CD4-positive, alpha-beta T cell treated with Interferon alpha-2 for 1 hour (primary cell): ENCODE data around the gene HEATR5A.
"Not testable (repeated sequence)": the region's sequence is repeated elsewhere in the genome, so short reads cannot be mapped to it uniquely, and the experiment has no call there.

Experiments used
- DNase-seq, 2 donors: peaks; one replicate each; pipeline ENCODE4 v3.0.0-alpha.2; 2020 to 2022

HEATR5A gene

DNA sequence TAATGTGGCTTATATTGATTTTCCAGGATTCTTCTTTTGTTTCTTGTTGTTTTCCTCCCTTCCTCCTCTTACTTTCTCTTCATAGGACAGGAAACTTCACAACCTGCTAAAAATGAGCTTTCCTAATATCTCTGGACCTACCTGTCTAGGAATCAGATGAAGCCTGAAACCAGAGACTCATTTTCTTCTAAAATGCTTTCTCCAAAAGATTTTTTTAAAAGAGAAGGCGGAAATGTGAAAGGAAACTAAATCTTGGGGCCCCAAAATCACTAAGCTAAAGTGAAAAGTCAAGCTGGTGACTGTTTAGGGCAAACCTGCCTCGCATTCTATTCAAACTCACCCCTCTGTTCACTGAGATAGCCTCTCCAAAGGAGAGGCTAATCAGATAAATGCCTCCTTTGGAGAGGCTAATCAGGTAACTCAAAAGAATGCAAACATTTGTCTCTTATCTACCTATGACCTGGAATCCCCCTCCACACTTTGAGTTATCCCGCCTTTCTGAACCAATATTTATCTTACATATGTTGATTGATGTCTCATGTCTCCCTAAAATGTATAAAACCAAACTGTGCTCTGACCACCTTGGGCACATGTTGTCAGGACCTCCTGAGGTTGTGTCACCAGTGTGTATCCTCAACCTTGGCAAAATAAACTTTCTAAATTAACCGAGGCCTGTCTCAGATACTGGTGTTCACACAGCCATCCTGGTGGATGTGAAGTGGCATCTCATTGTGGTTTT, 140.0 kb downstream of the HEATR5A start:
- no peak for DNase-seq

DNA sequence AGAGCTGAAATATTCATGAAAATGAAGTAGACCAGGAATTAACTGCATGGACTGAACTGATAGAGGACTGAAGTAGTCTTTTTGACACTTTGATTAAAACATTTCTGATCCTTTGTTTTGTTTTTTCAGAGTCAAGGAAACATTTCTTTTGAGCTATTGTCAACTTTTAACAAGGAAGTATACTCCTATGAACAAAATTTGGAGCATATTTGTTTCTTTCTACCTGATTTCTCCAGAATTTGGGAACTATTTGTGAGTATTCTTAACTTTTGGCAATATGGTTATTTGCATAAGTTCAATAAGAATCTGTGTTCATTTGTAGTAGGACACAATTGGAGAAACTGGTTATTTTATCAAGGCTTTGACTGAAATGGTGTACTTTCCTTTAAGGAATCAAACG, 141.5 kb downstream of the HEATR5A start:
- no peak for DNase-seq

- DNase-seq, result no peak
Measured at GRCh38 chr14:31277085-31277484, 143.3 kb downstream of the HEATR5A start.

DNA sequence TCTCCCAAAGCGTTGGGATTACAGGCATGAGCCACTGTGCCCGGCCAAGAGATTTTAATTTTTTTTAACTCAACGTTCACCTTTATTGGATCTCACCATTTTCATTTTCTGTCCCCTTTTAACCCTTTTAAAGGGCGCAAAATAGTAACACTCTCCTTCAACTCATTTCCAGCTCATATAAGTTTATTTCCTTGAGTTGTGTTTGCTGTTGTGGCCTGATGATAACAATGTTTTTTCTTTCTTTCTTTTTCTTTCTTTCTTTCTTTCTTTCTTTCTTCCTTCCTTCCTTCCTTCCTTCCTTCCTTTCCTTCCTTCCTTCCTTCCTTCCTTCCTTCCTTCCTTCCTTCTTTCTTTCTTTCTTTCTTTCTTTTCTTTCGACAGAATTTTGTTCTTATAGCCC, 143.9 kb downstream of the HEATR5A start:
- DNase-seq, result not testable (repeated sequence)

DNA sequence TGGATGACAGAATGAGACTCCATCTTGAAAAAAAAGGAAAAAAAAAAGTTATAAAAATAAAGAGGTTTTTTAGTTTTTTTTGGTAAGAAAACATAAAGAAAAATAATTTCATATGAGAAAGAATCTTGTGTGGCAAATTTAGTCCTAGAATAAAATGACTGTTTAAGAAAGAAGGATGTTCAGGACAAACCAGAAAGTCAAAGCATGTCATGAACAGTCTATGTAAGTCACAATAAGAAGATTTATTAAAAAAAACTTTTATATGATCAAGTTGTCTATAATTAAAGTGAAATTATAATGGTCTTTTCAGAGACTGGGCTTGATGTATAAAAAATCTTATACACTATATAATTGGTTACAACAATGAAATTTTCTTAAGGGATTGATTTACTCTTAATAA, 144.6 kb downstream of the HEATR5A start:
- no peak for DNase-seq

- DNase-seq, result no peak
Measured at GRCh38 chr14:31271648-31272047, 148.7 kb downstream of the HEATR5A start.

- DNase-seq, result no peak
Measured at GRCh38 chr14:31270196-31270772, 150.1 kb downstream of the HEATR5A start.

- no peak for DNase-seq
Measured at GRCh38 chr14:31269634-31270195, 150.6 kb downstream of the HEATR5A start.

DNA sequence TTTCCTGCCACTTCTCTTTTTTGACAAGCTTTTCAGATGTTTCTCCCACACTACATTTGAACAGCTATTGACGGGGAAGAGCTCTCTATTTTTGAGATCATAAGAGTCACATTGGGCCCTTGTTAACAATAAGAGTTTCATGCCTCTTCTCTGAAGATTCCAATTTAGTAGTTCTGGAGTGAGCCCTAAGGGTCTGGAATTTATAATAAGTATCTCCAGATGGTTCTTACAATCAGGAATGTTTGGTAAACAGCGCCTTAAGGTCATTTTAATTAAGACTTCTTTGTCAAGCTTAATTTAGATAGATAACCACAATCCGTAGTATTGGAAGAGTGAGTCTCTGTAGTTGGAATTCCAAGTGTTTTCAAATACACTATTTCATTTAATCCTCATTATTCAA, 152.1 kb downstream of the HEATR5A start:
- DNase-seq, result no peak

DNA sequence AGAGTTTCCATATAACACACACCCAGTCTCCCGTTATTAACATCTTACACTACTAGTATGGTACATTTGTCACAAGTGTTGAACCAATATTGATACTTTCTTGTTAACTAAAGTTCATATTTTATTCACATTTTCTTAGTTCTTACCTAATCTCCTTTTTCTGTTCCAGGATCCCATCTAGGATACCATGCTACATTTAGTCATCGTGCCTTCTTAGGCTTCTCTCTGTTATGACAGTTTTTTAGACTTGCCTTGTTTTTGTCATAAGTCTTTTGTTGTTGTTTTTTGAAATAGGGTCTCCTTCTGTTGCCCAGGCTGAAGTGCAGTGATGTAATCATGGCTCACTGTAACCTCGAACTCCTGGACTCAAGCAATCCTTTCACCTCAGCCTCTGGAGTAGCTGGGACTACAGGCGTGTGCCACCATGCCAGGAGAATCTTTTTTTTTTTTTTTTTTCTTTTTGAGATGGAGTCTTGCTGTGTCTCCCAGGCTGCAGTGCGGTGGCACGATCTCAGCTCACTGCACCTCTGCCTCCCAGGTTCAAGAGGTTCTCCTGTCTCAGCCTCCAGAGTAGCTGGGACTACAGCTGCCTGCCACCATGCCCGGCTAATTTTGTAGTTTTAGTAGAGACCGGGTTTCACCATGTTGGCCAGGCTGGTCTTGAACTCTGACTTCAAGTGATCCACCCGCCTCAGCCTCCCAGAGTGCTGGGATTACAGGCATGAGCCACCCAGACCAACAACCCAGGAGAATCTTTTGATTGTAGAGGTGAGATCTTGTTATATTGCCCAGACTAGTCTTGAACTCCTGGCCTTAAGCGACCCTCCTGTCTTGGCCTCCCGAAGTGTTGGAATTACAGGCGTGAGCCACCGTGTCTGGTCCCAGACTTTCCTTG, 153.7 kb downstream of the HEATR5A start:
- no peak for DNase-seq

GRCh38 chr14:31265701-31266398, 154.5 kb downstream of the HEATR5A start:
- DNase-seq, result no peak

GRCh38 chr14:31263485-31264133, 156.7 kb downstream of the HEATR5A start:
- DNase-seq, result no peak

DNA sequence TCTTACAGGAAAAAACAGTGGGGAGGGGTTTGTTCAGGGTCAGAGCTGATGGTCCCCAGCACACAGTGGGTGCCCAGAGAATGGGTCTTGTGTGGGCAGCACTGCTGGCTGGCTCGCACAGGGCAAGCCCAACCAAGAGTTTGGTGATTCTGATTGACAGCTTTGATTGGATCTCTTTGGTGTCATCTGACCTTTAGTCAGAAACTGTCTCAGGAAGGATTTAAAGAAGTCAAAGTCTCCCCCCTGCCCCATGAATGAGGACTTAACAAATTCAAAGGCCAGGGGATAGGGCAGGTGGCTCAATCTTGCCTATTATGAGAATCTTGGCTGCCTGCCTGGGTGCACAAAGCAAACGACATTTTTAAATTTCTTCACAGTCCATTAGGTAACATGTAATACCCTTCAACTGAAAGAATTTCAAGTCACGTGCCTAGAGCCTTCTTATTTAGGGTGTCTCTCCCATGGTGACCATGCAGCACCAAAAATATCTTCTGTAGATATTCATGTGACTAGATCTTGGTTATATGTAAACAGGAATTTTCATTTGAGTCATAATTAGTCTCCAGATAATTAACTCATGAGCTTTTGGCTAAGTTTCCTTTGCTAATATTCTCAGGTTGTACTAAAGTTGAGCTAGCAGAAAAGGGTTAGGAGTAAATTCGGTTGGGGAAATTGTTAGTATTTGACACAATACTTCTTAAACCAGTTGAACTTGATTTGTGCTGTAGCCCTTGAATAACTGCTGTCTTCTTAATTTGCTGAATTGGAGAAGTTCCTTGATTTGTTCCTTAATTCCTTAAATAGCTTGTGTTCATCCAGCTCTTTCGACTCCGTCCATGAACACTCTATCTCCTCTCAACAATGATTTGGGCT, 158.3 kb downstream of the HEATR5A start:
- DNase-seq, result no peak

- no peak for DNase-seq
Measured at GRCh38 chr14:31261523-31261858, 158.9 kb downstream of the HEATR5A start.

DNA sequence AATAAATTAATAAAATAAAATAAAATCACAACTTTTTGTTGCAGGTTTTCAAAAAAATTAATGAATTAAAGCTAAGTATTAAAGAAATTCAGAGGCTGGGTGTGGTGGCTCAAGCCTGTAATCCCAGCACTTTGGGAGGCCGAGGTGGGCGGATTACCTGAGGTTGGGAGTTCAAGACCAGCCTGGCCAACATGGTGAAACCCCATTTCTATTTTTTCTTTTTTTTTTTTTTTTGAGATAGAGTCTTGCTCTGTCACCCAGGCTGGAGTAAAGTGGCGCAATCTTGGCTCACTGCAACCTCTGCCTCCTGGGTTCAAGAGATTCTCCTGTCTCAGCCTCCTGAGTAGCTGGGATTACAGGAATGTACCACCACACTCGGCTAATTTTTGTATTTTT, 161.3 kb downstream of the HEATR5A start:
- not testable (repeated sequence) for DNase-seq

DNA sequence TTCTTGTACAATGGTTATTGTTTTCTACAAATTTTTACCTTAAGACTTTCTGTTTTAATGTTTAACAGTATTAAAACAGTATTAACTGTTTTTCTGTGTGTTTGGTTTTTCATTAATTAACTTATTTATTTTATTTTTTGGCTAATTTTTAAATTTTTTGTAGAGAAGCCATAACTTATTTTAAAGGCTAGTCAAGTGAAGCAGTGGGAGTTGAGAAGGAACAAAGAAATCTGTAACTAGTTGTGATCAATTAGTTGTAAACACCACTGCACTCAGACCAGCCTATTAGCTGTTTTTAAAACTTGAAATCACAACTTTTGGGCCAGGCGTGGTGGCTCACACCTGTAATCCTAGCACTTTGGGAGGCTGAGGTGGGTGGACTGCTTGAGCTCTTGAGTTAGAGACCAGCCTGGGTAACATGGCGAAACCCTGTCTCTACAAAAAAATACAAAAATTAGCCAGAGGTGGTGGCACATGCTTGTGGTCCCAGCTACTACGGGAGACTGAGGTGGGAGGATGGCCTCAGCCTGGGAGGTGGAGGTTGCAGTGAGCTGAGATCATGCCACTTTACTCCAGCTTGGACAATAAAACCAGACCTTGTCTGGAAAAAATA, 161.8 kb downstream of the HEATR5A start:
- DNase-seq, result no peak

DNA sequence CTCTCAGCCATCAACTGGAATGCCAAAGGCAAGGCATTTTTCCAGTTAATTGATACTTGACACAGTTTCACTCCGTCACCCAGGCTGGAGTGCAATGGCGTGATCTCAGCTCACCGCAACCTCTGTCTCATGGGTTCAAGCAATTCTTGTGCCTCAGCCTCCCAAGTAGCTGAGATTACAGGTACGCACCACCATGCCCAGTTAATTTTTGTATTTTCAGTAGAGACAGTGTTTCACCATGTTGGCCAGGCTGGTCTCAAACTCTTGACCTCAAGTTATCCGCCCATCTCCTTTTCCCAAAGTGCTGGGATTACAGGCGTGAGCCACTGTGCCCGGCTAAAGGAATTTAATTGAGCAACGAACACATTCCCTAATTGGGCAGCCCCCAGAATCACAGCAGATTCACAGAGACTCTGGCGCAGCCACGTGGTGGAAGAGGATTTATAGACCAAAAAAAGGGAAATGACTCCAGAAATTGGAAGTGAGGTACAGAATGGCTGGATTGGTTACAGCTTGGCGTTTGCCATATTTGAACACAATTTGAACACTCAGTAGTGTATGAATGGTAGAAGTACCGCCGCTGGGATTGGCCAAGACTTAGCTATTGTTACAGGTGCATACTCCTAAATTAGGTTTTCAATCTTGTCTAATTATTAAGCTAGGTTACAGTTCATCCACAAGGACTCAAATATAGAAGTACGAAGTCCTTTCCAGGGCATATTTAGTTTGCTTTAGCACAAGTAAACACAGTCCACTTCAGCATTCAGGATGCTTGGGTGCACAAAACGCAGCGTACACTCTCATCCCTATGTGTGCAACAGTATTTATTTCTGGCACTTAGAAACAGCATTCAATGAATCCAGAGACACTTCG, 162.6 kb downstream of the HEATR5A start:
- not testable (repeated sequence) for DNase-seq

DNA sequence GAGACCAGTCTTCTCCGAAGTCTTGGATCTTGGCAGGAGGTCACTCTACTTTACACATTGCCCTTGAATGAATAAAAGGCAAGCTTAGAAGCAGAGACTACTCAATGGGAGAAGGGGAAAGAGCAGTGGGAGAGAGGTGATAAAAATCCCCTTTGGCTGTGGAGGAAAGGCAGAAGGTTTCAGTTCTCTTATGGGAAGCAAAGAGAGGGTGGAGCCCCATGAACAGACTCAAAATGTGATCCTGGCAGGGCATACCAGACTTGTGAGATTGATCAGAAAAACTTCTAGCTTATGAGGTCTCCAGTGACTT, 163.2 kb downstream of the HEATR5A start:
- no peak for DNase-seq

GRCh38 chr14:31256534-31257243, 163.7 kb downstream of the HEATR5A start:
- no peak for DNase-seq
